HEK293 (cell line): ENCODE measurements around the gene TBXA2R.

Experiments
- CTCF ChIA-PET: fragments of 350-600 bp; formaldehyde crosslinking; extraction: SDS; loops from one replicate; lab custom pipeline; 2021; ENCODE audit warnings: antibody characterized with exemption; lab: Yijun Ruan, JAX
- POLR2A ChIA-PET: fragments of 300-600 bp; formaldehyde crosslinking; extraction: SDS; loops from one replicate; lab custom pipeline; 2020; ENCODE audit warnings: antibody characterized with exemption, inconsistent platforms; lab: Yijun Ruan, JAX
- H3K27ac ChIP-seq: fragments of 200-500 bp; sonication (Bioruptor generic); 2 replicates; pipeline ENCODE4 v1.5.1; 2014; ENCODE audit warnings: low read depth, low read length, control low read depth, inconsistent platforms; ENCODE audit errors: extremely low read depth
- H3K36me3 ChIP-seq, 2 experiments: fragments of 200-500 bp in 1 of 2; sonication (Bioruptor generic) in 1 of 2; 1 replicate in 1 of 2; 2 replicates in 1 of 2; pipeline ENCODE4 v1.5.1; 2014 to 2017; ENCODE audit warnings: inconsistent platforms in 2 of 2, low read length in 2 of 2; ENCODE audit not compliant: control insufficient read depth in 2 of 2, insufficient read depth in 1 of 2
- H3K4me1 ChIP-seq: fragments of 200-500 bp; sonication (Bioruptor generic); 2 replicates; pipeline ENCODE4 v1.5.1; 2014; ENCODE audit warnings: mild to moderate bottlenecking, low read length, inconsistent platforms; ENCODE audit not compliant: control insufficient read depth, insufficient read depth
- H3K4me3 ChIP-seq: 2 replicates; pipeline ENCODE4 v1.5.1; 2011; ENCODE audit warnings: low read depth, mild to moderate bottlenecking, control low read depth, low read length, moderate library complexity
- H3K9me3 ChIP-seq: fragments of 200-500 bp; sonication (Bioruptor generic); 2 replicates; pipeline ENCODE4 v1.5.1; 2014; ENCODE audit warnings: low read depth, low read length, inconsistent platforms; ENCODE audit not compliant: control insufficient read depth, insufficient read depth
- BCL11B ChIP-seq: fragments of 450-650 bp; formaldehyde crosslinking; IDR thresholded peaks from 2 replicates; pipeline ENCODE4 v1.5.1; 2016; ENCODE audit warnings: low read depth, missing biosample characterization, missing genetic modification characterization
- MEIS1 ChIP-seq: sonication (generic); formaldehyde crosslinking; IDR thresholded peaks from 2 replicates; pipeline ENCODE4 v1.8.1; 2022; ENCODE audit warnings: missing genetic modification reagents, mild to moderate bottlenecking, borderline replicate concordance
- MYNN ChIP-seq: fragments of 450-650 bp; formaldehyde crosslinking; IDR thresholded peaks from 2 replicates; pipeline ENCODE4 v1.5.1; 2016; ENCODE audit warnings: missing biosample characterization, missing genetic modification characterization, borderline replicate concordance
- OVOL3 ChIP-seq: fragments of 450-650 bp; formaldehyde crosslinking; IDR thresholded peaks from 2 replicates; pipeline ENCODE4 v1.5.1; 2016; ENCODE audit warnings: missing biosample characterization, missing genetic modification characterization
- ZNF138 ChIP-seq: fragments of 450-650 bp; formaldehyde crosslinking; IDR thresholded peaks from 2 replicates; pipeline ENCODE4 v1.5.1; 2016; ENCODE audit warnings: missing biosample characterization, missing genetic modification characterization, borderline replicate concordance
- ZNF350 ChIP-seq: fragments of 450-650 bp; formaldehyde crosslinking; IDR thresholded peaks from 2 replicates; pipeline ENCODE4 v1.5.0; 2017; ENCODE audit warnings: missing biosample characterization, mild to moderate bottlenecking, missing genetic modification characterization
- ZNF404 ChIP-seq: fragments of 450-650 bp; formaldehyde crosslinking; IDR thresholded peaks from 2 replicates; pipeline ENCODE4 v1.5.1; 2017; ENCODE audit warnings: missing biosample characterization, missing genetic modification characterization
- ZNF558 ChIP-seq: fragments of 450-650 bp; formaldehyde crosslinking; IDR thresholded peaks from 2 replicates; pipeline ENCODE4 v1.5.1; 2016; ENCODE audit warnings: missing biosample characterization, missing genetic modification characterization
- ZNF585B ChIP-seq: fragments of 450-650 bp; formaldehyde crosslinking; IDR thresholded peaks from 2 replicates; pipeline ENCODE4 v1.5.1; 2016; ENCODE audit warnings: missing biosample characterization, missing genetic modification characterization
- ZNF610 ChIP-seq: fragments of 450-650 bp; formaldehyde crosslinking; IDR thresholded peaks from 2 replicates; pipeline ENCODE4 v1.5.1; 2016; ENCODE audit warnings: missing biosample characterization, missing genetic modification characterization, borderline replicate concordance
- ZNF664 ChIP-seq: fragments of 450-650 bp; formaldehyde crosslinking; IDR thresholded peaks from 2 replicates; pipeline ENCODE4 v1.5.1; 2016; ENCODE audit warnings: missing biosample characterization, missing genetic modification characterization
- ZNF76 ChIP-seq: fragments of 450-650 bp; formaldehyde crosslinking; IDR thresholded peaks from 2 replicates; pipeline ENCODE4; 2016; ENCODE audit warnings: low read depth, missing biosample characterization, missing genetic modification characterization, borderline replicate concordance
- TF ChIP-seq, protein P1 (sequence below): fragments of 450-650 bp; formaldehyde crosslinking; IDR thresholded peaks from 2 replicates; pipeline ENCODE4 v1.5.1; 2017; ENCODE audit warnings: missing biosample characterization, missing genetic modification characterization
- TF ChIP-seq, protein P2 (sequence below): fragments of 450-650 bp; formaldehyde crosslinking; conservative IDR thresholded peaks from 2 replicates; pipeline ENCODE4 v1.5.1; 2016; ENCODE audit warnings: low read depth, missing biosample characterization, missing genetic modification characterization
- TF ChIP-seq, protein P3 (sequence below): fragments of 450-650 bp; formaldehyde crosslinking; IDR thresholded peaks from 2 replicates; pipeline ENCODE4; 2016; ENCODE audit warnings: missing biosample characterization, missing genetic modification characterization
- TF ChIP-seq, protein P4 (sequence below): fragments of 450-650 bp; formaldehyde crosslinking; IDR thresholded peaks from 2 replicates; pipeline ENCODE4 v1.5.1; 2016; ENCODE audit warnings: missing biosample characterization, missing genetic modification characterization

The TBXA2R gene

DNA sequence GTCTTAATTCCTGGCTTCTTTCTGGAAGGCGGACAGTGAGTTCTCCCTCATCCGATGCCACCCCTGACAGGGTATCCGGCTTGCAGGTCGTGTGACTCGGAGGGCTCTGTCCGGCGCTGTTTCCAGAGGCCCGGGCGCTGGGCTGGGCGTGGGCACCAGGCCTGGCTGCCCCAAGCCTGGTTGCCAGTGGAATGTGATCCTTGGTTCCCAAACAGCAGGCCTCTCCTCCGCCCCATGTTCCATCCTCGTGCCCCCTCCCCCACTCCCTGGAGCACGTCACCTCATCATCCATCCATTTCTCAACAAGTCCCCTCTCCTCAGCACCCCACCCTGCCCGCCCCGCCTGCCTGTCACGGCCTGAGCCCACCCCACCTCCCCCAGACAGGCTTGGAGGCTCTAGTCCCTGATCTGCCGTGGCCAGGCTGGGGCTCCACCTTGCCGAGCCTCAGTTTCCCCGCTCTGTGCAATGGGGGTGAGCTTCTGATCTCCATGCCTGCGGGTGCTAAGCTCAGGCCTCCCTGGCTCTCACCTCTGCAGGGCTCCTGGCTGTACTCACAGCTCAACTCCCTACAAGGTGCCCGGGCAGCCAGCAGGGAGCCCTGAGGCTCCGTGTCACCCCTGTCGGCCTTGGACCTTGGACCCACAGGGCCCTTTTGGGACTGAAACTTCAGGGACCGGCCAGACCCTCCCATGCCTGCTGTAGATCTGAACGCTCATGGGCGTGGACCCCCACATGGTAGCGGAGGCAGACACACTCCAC, 2.3 kb downstream of the TBXA2R start:
- Histone ChIP-seq H3K9me3 (no peaks in the 10 kb centered on the region), H3K36me3 (no peaks in the 10 kb centered on the region; a peak in 1 of 3 replicates), H3K4me1 (peaks cover 3% of the 10 kb centered on the region; the same call in 1 of the 2 replicates), H3K4me3 (no peak overlapping the region), H3K27ac (no peak overlapping the region)
- TF ChIP-seq ZNF404 (tag by site-specific recombination) (no peak), MYNN (tag by site-specific recombination) (no peak), OVOL3 (no peak), MEIS1 (CRISPR knock-in tag) (no peak), ZNF664 (tag by site-specific recombination) (no peak), ZNF610 (tag by site-specific recombination) (no peak), ZNF585B (tag by site-specific recombination) (no peak), ZNF76 (tag by site-specific recombination) (no peak), ZNF350 (tag by site-specific recombination) (no peak), ZNF558 (tag by site-specific recombination) (no peak), ZNF138 (no peak), BCL11B (tag by site-specific recombination) (no peak)
- TF ChIP-seq, protein P1, sequence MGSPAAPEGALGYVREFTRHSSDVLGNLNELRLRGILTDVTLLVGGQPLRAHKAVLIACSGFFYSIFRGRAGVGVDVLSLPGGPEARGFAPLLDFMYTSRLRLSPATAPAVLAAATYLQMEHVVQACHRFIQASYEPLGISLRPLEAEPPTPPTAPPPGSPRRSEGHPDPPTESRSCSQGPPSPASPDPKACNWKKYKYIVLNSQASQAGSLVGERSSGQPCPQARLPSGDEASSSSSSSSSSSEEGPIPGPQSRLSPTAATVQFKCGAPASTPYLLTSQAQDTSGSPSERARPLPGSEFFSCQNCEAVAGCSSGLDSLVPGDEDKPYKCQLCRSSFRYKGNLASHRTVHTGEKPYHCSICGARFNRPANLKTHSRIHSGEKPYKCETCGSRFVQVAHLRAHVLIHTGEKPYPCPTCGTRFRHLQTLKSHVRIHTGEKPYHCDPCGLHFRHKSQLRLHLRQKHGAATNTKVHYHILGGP (tag by site-specific recombination): no peak
- TF ChIP-seq, protein P2, sequence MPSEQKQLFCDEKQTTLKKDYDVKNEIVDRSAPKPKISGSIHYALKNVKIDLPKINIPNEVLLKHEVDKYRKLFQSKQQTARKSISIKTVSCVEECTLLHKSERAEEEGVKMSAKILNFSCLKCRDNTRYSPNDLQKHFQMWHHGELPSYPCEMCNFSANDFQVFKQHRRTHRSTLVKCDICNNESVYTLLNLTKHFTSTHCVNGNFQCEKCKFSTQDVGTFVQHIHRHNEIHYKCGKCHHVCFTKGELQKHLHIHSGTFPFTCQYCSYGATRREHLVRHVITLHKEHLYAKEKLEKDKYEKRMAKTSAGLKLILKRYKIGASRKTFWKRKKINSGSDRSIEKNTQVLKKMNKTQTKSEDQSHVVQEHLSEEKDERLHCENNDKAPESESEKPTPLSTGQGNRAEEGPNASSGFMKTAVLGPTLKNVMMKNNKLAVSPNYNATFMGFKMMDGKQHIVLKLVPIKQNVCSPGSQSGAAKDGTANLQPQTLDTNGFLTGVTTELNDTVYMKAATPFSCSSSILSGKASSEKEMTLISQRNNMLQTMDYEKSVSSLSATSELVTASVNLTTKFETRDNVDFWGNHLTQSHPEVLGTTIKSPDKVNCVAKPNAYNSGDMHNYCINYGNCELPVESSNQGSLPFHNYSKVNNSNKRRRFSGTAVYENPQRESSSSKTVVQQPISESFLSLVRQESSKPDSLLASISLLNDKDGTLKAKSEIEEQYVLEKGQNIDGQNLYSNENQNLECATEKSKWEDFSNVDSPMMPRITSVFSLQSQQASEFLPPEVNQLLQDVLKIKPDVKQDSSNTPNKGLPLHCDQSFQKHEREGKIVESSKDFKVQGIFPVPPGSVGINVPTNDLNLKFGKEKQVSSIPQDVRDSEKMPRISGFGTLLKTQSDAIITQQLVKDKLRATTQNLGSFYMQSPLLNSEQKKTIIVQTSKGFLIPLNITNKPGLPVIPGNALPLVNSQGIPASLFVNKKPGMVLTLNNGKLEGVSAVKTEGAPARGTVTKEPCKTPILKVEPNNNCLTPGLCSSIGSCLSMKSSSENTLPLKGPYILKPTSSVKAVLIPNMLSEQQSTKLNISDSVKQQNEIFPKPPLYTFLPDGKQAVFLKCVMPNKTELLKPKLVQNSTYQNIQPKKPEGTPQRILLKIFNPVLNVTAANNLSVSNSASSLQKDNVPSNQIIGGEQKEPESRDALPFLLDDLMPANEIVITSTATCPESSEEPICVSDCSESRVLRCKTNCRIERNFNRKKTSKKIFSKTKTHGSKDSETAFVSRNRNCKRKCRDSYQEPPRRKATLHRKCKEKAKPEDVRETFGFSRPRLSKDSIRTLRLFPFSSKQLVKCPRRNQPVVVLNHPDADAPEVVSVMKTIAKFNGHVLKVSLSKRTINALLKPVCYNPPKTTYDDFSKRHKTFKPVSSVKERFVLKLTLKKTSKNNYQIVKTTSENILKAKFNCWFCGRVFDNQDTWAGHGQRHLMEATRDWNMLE (tag by site-specific recombination): no peak
- TF ChIP-seq, protein P3, sequence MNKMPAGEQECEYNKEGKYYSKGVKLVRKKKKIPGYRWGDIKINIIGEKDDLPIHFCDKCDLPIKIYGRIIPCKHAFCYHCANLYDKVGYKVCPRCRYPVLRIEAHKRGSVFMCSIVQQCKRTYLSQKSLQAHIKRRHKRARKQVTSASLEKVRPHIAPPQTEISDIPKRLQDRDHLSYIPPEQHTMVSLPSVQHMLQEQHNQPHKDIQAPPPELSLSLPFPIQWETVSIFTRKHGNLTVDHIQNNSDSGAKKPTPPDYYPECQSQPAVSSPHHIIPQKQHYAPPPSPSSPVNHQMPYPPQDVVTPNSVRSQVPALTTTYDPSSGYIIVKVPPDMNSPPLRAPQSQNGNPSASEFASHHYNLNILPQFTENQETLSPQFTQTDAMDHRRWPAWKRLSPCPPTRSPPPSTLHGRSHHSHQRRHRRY (tag by site-specific recombination): no peak
- TF ChIP-seq, protein P4, sequence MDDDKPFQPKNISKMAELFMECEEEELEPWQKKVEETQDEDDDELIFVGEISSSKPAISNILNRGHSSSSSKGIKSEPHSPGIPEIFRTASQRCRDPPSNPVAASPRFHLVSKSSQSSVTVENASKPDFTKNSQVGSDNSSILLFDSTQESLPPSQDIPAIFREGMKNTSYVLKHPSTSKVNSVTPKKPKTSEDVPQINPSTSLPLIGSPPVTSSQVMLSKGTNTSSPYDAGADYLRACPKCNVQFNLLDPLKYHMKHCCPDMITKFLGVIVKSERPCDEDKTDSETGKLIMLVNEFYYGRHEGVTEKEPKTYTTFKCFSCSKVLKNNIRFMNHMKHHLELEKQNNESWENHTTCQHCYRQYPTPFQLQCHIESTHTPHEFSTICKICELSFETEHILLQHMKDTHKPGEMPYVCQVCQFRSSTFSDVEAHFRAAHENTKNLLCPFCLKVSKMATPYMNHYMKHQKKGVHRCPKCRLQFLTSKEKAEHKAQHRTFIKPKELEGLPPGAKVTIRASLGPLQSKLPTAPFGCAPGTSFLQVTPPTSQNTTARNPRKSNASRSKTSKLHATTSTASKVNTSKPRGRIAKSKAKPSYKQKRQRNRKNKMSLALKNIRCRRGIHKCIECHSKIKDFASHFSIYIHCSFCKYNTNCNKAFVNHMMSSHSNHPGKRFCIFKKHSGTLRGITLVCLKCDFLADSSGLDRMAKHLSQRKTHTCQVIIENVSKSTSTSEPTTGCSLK (tag by site-specific recombination): no peak
- CTCF ChIA-PET: interaction anchor here (0.6 kb wide), 1 partner anchor 15 kb away, joined by 3 read pairs; no protein-coding TSS in a partner anchor
- POLR2A ChIA-PET: no interaction called here
